Measurements from ENCODE around the gene CATSPERB.

GRCh38 chr14:91742621-91743304 is 10.9 kb upstream of the CATSPERB start:
- TF ChIP-seq, protein P1, sequence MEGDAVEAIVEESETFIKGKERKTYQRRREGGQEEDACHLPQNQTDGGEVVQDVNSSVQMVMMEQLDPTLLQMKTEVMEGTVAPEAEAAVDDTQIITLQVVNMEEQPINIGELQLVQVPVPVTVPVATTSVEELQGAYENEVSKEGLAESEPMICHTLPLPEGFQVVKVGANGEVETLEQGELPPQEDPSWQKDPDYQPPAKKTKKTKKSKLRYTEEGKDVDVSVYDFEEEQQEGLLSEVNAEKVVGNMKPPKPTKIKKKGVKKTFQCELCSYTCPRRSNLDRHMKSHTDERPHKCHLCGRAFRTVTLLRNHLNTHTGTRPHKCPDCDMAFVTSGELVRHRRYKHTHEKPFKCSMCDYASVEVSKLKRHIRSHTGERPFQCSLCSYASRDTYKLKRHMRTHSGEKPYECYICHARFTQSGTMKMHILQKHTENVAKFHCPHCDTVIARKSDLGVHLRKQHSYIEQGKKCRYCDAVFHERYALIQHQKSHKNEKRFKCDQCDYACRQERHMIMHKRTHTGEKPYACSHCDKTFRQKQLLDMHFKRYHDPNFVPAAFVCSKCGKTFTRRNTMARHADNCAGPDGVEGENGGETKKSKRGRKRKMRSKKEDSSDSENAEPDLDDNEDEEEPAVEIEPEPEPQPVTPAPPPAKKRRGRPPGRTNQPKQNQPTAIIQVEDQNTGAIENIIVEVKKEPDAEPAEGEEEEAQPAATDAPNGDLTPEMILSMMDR (IDR thresholded peaks at IDR 0.05; ENCODE audit: low read depth, low read length), result no peak
- TF ChIP-seq EZH2phosphoT487 (IDR thresholded peaks at IDR 0.05; ENCODE audit: low read depth), result no peak

Data from OCI-LY3 (cell line).